WTC11 (cell line): ENCODE measurements around the gene OXER1. TPM values are rescaled to one million over a fixed set of nuclear protein-coding genes. Genes with fewer than 3 reads are reported as not detected.

Experiments used
- ATAC-seq: fragments of 200-7000 bp; cut with Tn5 transposase; 2 replicates; pipeline ENCODE4 v1.10.0; 2021; ENCODE audit warnings: mild to moderate bottlenecking, moderate library complexity
- CTCF ChIA-PET: fragments of 300-600 bp; sonication (Branson Sonifier 250); formaldehyde crosslinking; loops from one replicate; lab custom pipeline; 2021; ENCODE audit warnings: antibody characterized with exemption; lab: Charles Lee
- POLR2A ChIA-PET: fragments of 350-600 bp; sonication (Branson Sonifier 250); formaldehyde crosslinking; loops from one replicate; lab custom pipeline; 2021; ENCODE audit warnings: antibody characterized with exemption; lab: Charles Lee
- DNase-seq: peaks from one replicate; pipeline ENCODE4 v3.0.0; 2021; ENCODE audit warnings: low spot score
- H3K27ac Mint-ChIP-seq: 2 replicates; pipeline ENCODE4 v1.8.0; 2021; ENCODE audit warnings: mixed read lengths
- H3K27me3 Mint-ChIP-seq: 2 replicates; pipeline ENCODE4 v1.8.0; 2021; ENCODE audit warnings: low read depth, mild to moderate bottlenecking, moderate library complexity, mixed read lengths
- H3K36me3 Mint-ChIP-seq: 2 replicates; pipeline ENCODE4 v1.8.0; 2021; ENCODE audit warnings: mixed read lengths
- H3K4me1 Mint-ChIP-seq: 2 replicates; pipeline ENCODE4 v1.8.0; 2022; ENCODE audit warnings: mixed read lengths
- H3K4me3 Mint-ChIP-seq: 2 replicates; pipeline ENCODE4 v1.8.0; 2021; ENCODE audit warnings: mild to moderate bottlenecking, moderate library complexity, mixed read lengths
- H3K9me3 Mint-ChIP-seq: 2 replicates; pipeline ENCODE4 v1.8.0; 2021; ENCODE audit warnings: mixed read lengths
- CTCF ChIP-seq: fragments of 200-600 bp; IDR thresholded peaks from 2 replicates; pipeline ENCODE4 v1.8.0; 2022; ENCODE audit warnings: antibody characterized with exemption
- ESRRA ChIP-seq: sonication (generic); formaldehyde crosslinking; IDR thresholded peaks from 2 replicates; pipeline ENCODE4 v1.8.1; 2022; ENCODE audit warnings: mild to moderate bottlenecking, missing genetic modification reagents, borderline replicate concordance
- GABPB1 ChIP-seq: sonication (generic); formaldehyde crosslinking; IDR thresholded peaks from 2 replicates; pipeline ENCODE4 v1.8.1; 2023; ENCODE audit warnings: mild to moderate bottlenecking, missing genetic modification reagents
- GRHL2 ChIP-seq: fragments of 250-450 bp; sonication (Bioruptor Pico); IDR thresholded peaks from 2 replicates; pipeline ENCODE4 v1.8.0; 2022; ENCODE audit warnings: mild to moderate bottlenecking, moderate library complexity; ENCODE audit not compliant: insufficient replicate concordance, severe bottlenecking
- IRF2 ChIP-seq: sonication (generic); formaldehyde crosslinking; IDR thresholded peaks from 2 replicates; pipeline ENCODE4 v1.8.0; 2022; ENCODE audit warnings: low read depth, missing genetic modification reagents, borderline replicate concordance
- SMAD3 ChIP-seq: sonication (generic); formaldehyde crosslinking; IDR thresholded peaks from 2 replicates; pipeline ENCODE4 v1.8.0; 2022; ENCODE audit warnings: missing genetic modification reagents, mild to moderate bottlenecking, borderline replicate concordance
- SMAD4 ChIP-seq: sonication (generic); formaldehyde crosslinking; IDR thresholded peaks from 2 replicates; pipeline ENCODE4 v1.8.0; 2022; ENCODE audit warnings: mild to moderate bottlenecking, missing genetic modification reagents
- USF2 ChIP-seq: sonication (generic); formaldehyde crosslinking; IDR thresholded peaks from 2 replicates; pipeline ENCODE4 v1.8.1; 2023; ENCODE audit warnings: mild to moderate bottlenecking, missing genetic modification reagents, moderate library complexity
- ZNF138 ChIP-seq: sonication (generic); formaldehyde crosslinking; conservative IDR thresholded peaks from 2 replicates; pipeline ENCODE4 v1.8.1; 2022; ENCODE audit warnings: mild to moderate bottlenecking, moderate library complexity, missing genetic modification reagents
- ZNF281 ChIP-seq: sonication (generic); formaldehyde crosslinking; IDR thresholded peaks from 2 replicates; pipeline ENCODE4 v1.8.0; 2023; ENCODE audit warnings: mild to moderate bottlenecking, missing genetic modification reagents
- ZNF423 ChIP-seq: fragments of 250-450 bp; sonication (Bioruptor Pico); IDR thresholded peaks from 2 replicates; pipeline ENCODE4 v2.1.2; 2022; ENCODE audit warnings: mild to moderate bottlenecking, moderate library complexity
- ZNF512 ChIP-seq: sonication (generic); formaldehyde crosslinking; IDR thresholded peaks from 2 replicates; pipeline ENCODE4 v1.8.1; 2022; ENCODE audit warnings: missing genetic modification reagents, borderline replicate concordance
- ZNF532 ChIP-seq: fragments of 250-450 bp; sonication (Bioruptor Pico); IDR thresholded peaks from 2 replicates; pipeline ENCODE4 v1.9.0; 2021; ENCODE audit warnings: mild to moderate bottlenecking, borderline replicate concordance
- ZNF671 ChIP-seq: fragments of 250-450 bp; sonication (Bioruptor Pico); IDR thresholded peaks from 2 replicates; pipeline ENCODE4 v1.8.0; 2021; ENCODE audit warnings: mild to moderate bottlenecking
- total RNA-seq: library from RNA; stranded (reverse); gene quantifications from 3 replicates; pipeline ENCODE4 v1.2.3, GENCODE V29; 2021
- TF ChIP-seq, protein P1 (sequence below): sonication (generic); formaldehyde crosslinking; IDR thresholded peaks from 2 replicates; pipeline ENCODE4 v1.8.0; 2022; ENCODE audit warnings: mild to moderate bottlenecking, missing genetic modification reagents

OXER1 gene
- total RNA-seq, 1 experiment from 2014 or later = 2.6 TPM

DNA sequence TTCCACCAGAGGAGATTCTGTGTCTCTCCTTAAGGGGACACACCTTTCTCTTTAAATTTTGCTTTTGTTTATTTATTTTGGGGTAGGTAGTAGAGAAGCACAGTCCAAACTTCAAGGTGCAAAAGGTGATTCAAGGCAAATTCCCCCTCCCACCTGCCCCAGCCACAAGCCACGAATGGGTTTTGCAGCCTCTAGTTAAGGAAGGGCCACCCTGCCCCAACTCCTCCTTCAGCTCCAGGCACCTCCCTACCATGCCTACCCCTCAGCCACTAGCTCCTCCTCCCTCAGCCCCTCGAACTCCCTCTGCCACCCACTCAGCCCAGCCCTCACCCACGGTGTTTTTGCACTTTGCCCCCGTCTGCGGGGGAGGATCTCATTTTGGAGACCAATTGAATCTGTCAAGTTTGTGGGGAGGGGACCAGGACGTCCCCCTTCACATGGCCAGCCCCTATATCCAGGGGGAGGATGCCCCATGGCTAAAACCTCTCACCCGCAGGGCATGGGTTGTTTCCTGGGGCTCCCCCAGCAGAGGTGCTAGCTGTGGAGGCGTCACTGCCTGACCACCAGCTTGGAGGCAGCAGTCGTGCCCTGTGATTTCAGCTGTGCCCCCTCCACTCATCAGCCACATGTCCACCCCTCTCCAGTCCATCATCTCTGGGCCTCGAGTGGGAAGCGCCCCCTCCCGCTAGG, 24.0 kb upstream of the OXER1 start (continued):
- TF ChIP-seq ZNF281 (CRISPR knock-in tag) = no peak

DNA sequence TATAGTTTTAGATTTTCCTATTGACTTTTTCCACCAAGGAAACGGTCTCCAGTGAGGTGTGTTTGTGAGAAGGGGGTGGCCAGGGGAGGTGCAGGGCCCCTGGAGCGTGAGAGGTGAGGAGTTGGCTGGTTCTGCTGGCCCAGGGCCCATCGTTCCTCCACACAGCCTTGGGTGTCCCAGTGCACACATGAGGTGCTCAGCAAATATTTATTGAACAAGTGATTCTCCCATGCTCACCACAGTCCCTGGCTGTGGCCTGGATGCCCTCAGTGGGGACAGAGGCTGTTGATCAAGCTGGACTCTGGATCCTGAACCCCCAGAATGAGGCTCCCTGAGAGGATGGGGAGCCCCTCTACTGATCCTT, 23.5 kb upstream of the OXER1 start:
- no peak for DNase-seq
- H3K27ac Mint-ChIP-seq = no peak overlapping the region
- H3K4me3 Mint-ChIP-seq = no peak overlapping the region
- peaks cover 6% of the 10 kb centered on the region for H3K9me3 Mint-ChIP-seq
- TF ChIP-seq GABPB1 (no peak), SMAD3 (no peak), ZNF532 (no peak), ZNF138 (CRISPR knock-in tag) (no peak), IRF2 (CRISPR knock-in tag) (no peak), ESRRA (CRISPR knock-in tag) (no peak), SMAD4 (CRISPR knock-in tag) (no peak), ZNF671 (CRISPR knock-in tag) (no peak), CTCF (no peak), GRHL2 (CRISPR knock-in tag) (no peak), ZNF423 (CRISPR knock-in tag) (no peak), ZNF512 (CRISPR knock-in tag) (no peak), USF2 (CRISPR knock-in tag) (no peak)
- TF ChIP-seq, protein P1, sequence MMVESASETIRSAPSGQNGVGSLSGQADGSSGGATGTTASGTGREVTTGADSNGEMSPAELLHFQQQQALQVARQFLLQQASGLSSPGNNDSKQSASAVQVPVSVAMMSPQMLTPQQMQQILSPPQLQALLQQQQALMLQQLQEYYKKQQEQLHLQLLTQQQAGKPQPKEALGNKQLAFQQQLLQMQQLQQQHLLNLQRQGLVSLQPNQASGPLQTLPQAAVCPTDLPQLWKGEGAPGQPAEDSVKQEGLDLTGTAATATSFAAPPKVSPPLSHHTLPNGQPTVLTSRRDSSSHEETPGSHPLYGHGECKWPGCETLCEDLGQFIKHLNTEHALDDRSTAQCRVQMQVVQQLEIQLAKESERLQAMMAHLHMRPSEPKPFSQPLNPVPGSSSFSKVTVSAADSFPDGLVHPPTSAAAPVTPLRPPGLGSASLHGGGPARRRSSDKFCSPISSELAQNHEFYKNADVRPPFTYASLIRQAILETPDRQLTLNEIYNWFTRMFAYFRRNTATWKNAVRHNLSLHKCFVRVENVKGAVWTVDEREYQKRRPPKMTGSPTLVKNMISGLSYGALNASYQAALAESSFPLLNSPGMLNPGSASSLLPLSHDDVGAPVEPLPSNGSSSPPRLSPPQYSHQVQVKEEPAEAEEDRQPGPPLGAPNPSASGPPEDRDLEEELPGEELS (CRISPR knock-in tag) = no peak
- peaks cover 14% of the 10 kb centered on the region for H3K27me3 Mint-ChIP-seq
- H3K36me3 Mint-ChIP-seq = peaks cover 8% of the 10 kb centered on the region
- no peak for ATAC-seq
- ChIA-PET POLR2A (no interaction called here), CTCF (interaction anchor here (1.0 to 1.9 kb wide), 5 partner anchors 13 to 200 kb away, joined by 3 to 8 read pairs (median 5); no protein-coding TSS in a partner anchor)
- H3K4me1 Mint-ChIP-seq = peaks cover 14% of the 10 kb centered on the region
